Measurements from ENCODE around the gene SLC66A2. TPM values are rescaled to one million over a fixed set of nuclear protein-coding genes. Genes with fewer than 3 reads are reported as not detected.

The SLC66A2 gene
- total and polyA plus RNA-seq, 2 of the 13 experiments (the other 11 are each of a cell fraction or from before 2014, with no cell fraction given), result 33.5 to 41.9 TPM

DNA sequence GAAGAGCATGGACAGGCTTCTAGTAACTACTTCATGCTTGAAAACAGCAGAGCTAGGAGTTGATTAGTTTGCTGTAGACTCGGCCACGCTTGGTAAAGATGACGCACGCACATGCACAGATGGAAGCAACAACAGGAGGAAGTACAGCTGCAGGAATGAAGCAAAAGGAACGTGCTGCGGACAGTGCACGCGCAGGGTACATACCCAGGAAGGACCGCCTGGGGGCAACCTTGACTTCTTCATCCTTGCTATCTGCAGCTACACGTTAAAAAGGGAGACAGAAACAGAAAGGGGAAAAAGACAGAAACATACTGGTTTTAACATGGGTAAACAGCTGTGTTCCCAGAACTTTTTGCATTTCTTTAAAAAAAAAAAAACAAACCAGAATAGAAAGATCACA, 17.7 kb downstream of the SLC66A2 start (continued):
- TF ChIP-seq ZNF576 (CRISPR knock-in tag; IDR thresholded peaks at IDR 0.05), result no peak
- 0 out of 2 replicates have a peak, but pooled peaks have one; percentile 5 for TF ChIP-seq ZFP91 (CRISPR knock-in tag; IDR thresholded peaks at IDR 0.05; ENCODE audit: borderline replicate concordance)
- TF ChIP-seq ZBTB38 (CRISPR knock-in tag; IDR thresholded peaks at IDR 0.05), result peak; percentile 54; the same call in 1 of the 2 replicates
- TF ChIP-seq KDM2A (CRISPR knock-in tag; IDR thresholded peaks at IDR 0.05; ENCODE audit: borderline replicate concordance, low read depth), result peak; percentile 60; the same call in 1 of the 2 replicates
- peak; percentile 82; the same call in 1 of the 3 replicates for TF ChIP-seq MXI1 (IDR thresholded peaks at IDR 0.05; ENCODE audit: borderline replicate concordance, low read depth, low read length)
- TF ChIP-seq SALL1 (CRISPR knock-in tag; IDR thresholded peaks at IDR 0.05), result peak; percentile 52
- no peak for TF ChIP-seq ZNF142 (CRISPR knock-in tag; IDR thresholded peaks at IDR 0.05)
- no peak for TF ChIP-seq SUZ12 (IDR thresholded peaks at IDR 0.05; ENCODE audit: low read depth, low read length)
- no peak for TF ChIP-seq SKI (IDR thresholded peaks at IDR 0.05; ENCODE audit: partially characterized antibody)
- no peak for TF ChIP-seq ZC3H4 (CRISPR knock-in tag; IDR thresholded peaks at IDR 0.05; ENCODE audit: borderline replicate concordance)
- TF ChIP-seq IKZF1 (IDR thresholded peaks at IDR 0.05), result no peak
- TF ChIP-seq DNMT3B (CRISPR knock-in tag; conservative IDR thresholded peaks at IDR 0.05), result no peak
- TF ChIP-seq ZBTB1 (CRISPR knock-in tag; IDR thresholded peaks at IDR 0.05; ENCODE audit: borderline replicate concordance), result no peak
- TF ChIP-seq ZNF441 (CRISPR knock-in tag; IDR thresholded peaks at IDR 0.05; ENCODE audit: borderline replicate concordance), result no peak
- TF ChIP-seq ZMAT3 (CRISPR knock-in tag; conservative IDR thresholded peaks at IDR 0.05), result 0 out of 2 replicates have a peak, but pooled peaks have one; percentile 11
- TF ChIP-seq, protein P1, sequence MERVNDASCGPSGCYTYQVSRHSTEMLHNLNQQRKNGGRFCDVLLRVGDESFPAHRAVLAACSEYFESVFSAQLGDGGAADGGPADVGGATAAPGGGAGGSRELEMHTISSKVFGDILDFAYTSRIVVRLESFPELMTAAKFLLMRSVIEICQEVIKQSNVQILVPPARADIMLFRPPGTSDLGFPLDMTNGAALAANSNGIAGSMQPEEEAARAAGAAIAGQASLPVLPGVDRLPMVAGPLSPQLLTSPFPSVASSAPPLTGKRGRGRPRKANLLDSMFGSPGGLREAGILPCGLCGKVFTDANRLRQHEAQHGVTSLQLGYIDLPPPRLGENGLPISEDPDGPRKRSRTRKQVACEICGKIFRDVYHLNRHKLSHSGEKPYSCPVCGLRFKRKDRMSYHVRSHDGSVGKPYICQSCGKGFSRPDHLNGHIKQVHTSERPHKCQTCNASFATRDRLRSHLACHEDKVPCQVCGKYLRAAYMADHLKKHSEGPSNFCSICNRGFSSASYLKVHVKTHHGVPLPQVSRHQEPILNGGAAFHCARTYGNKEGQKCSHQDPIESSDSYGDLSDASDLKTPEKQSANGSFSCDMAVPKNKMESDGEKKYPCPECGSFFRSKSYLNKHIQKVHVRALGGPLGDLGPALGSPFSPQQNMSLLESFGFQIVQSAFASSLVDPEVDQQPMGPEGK (CRISPR knock-in tag; IDR thresholded peaks at IDR 0.05), result peak; percentile 41; the same call in 1 of the 2 replicates
- no peak for TF ChIP-seq ZNF263 (CRISPR knock-in tag; IDR thresholded peaks at IDR 0.05)
- peak; percentile 60; the same call in 1 of the 2 replicates for TF ChIP-seq TFDP1 (CRISPR knock-in tag; IDR thresholded peaks at IDR 0.05; ENCODE audit: borderline replicate concordance)
- TF ChIP-seq ONECUT2 (CRISPR knock-in tag; IDR thresholded peaks at IDR 0.05), result no peak
